GM12801 (cell line): ENCODE measurements around the gene PLEK2.

Source experiments
- CTCF ChIP-seq: IDR thresholded peaks from one replicate; pipeline ENCODE4 v1.5.1; 2011; ENCODE audit warnings: control low read depth; ENCODE audit not compliant: insufficient read length; ENCODE audit errors: extremely low read depth

Gene PLEK2

GRCh38 chr14:67392800-67393199 is 19.2 kb downstream of the PLEK2 start:
- no peak for TF ChIP-seq CTCF

- TF ChIP-seq CTCF: no peak
Observed at GRCh38 chr14:67392123-67392522, 19.8 kb downstream of the PLEK2 start.

GRCh38 chr14:67391268-67391667 is 20.7 kb downstream of the PLEK2 start:
- no peak for TF ChIP-seq CTCF

DNA sequence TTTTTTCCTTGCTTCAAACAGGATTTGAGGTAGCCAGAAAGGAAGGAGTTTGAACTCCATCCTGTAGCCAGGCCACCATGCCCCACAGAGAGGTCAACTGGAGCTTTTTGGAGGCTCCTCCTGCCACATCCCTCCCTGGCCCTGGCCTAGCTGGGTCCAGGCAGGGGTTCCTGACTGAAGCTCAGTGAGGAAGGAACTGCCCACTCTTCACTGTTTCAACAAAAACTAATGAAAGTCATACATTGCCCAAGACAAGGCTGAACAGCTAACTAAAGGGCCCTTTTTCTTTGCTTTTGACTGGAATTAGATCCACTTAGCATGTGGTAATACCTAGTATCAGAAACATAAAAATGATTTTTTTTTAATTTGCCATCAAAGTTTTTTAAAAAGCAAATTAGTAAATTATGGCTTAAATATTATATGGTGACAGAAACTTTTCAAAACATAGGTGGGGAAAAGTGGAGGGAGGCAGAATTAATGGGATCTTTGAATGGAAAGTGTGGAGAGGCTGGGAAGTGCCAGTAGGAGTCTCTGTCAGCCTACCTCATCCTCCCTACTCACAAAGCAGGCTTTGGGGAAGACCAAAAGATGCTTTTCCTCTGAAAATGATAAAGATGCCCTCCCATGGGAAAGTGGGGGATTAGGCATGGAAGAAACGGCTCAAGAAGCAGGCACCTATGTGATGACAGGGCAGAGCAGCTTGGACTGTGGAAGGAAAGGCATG is 22.0 kb downstream of the PLEK2 start:
- no peak for TF ChIP-seq CTCF

DNA sequence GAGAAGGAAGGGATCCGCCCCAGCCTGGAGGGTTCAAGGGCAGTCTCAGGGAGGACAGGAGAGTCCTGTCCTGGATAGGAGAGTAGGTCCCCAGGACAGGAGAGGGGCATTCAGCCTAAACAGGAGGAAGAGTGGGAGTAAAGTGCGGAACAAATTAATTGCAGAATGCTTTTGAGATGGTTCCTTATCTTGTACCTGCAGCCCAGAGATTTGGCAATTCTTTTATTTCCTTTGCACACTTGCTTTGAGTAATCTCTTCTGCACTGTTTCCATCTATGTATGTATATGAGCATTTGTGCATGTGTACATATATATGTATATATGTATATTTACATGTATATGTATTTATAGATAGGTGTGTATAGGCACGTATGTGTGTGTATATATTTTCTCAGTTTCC is 22.7 kb downstream of the PLEK2 start:
- TF ChIP-seq CTCF: no peak

GRCh38 chr14:67387195-67387594 is 24.8 kb downstream of the PLEK2 start:
- TF ChIP-seq CTCF: no peak

GRCh38 chr14:67385618-67386017 is 26.3 kb downstream of the PLEK2 start:
- TF ChIP-seq CTCF: no peak

GRCh38 chr14:67385120-67385519 is 26.8 kb downstream of the PLEK2 start:
- TF ChIP-seq CTCF: no peak
